Fibroblast of upper back skin (primary cell): ENCODE results near the gene SMIM21.
A peak's percentile ranks its signal among the peaks of the same experiment; 100 is the strongest.

Experiments used
- DNase-seq: peaks from one replicate; pipeline ENCODE4 v3.0.0-alpha.2; 2013

The SMIM21 gene

GRCh38 chr18:75427603-75428002 is at the start of gene SMIM21:
SMIM21 (minus strand) TSS chr18:75427703; CDS start chr18:75427563, 140 bp downstream.
- no peak for DNase-seq

DNA sequence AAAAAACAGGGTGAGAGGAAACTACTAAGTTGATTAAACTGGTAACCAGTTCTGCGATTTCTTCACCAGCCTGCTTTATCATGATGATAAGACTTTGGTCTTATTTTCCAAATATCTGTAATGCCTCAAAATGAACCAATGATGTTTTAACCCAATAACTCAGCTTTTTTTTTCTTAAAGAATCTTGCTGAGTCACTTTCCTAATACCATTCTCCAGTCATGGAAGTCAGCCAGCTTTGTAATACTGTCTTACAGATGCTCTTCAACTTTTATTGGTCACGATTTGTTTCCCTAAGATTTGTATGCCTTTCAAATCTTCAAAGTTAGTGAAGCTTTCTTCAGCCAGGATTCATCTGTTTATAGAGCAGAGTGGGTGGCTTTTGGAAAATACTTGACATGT is 47.7 kb upstream of the SMIM21 start:
- peak; percentile 96 for DNase-seq

DNA sequence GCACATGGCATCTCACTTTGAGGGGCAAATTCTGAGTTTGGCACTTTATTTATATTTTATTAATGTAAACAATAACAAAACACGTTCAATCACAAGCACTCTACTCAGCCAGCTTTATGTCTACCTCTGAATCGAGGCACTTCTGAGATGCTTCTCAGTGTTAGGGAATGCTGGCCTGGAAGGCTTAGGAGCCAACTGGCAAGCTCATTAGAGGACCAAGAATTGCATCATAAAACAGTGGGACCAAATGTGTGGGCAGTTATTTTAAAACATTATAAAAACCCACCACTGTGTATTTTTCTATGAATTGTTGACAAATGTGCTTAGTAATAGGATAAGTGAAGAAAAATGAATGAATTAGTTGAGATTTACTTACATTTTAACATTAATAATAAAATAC is 46.8 kb upstream of the SMIM21 start:
- DNase-seq, result no peak

- DNase-seq, result no peak
Measured at GRCh38 chr18:75473316-75473715, 45.8 kb upstream of the SMIM21 start.

- DNase-seq, result no peak
Measured at GRCh38 chr18:75472906-75473305, 45.4 kb upstream of the SMIM21 start.

DNA sequence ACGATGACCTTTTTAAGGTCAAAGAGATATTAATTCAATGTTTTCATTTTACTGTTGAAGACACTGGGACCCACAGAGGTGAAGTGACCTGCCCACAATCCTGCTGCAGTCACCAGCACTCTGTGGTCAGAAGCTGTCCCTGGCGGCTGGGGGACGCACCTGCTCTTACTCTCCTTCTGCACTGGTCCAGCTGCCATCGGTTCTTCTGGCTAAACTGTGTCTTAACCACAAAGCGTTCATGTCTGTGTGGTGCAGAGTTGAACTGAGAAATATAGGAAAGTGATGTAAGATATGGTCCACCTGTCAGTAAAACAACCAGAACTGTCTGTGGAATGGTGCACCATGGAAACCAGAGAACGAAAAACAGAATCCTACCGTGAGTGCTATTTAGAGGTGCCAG is 44.9 kb upstream of the SMIM21 start:
- no peak for DNase-seq

GRCh38 chr18:75471850-75472249 is 44.3 kb upstream of the SMIM21 start:
- DNase-seq, result no peak

DNA sequence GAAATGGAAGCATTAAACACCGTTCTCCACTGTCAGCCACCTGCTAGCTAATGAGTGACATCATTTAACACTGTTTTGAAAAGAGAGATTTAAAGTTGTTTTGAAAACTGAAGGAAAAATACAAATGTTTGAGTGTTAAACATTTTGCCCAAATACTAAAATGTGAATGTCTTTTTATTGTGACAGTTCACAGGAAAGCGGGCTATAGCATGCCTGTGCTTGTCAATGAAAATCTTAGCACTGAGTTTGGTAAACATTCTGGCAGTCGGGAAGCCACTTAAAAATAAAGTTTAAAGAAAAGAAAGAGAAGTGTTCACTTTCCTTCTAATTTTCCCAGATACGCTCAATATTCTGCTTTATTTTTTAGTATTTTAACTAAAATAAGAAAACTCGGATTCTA is 40.3 kb upstream of the SMIM21 start:
- no peak for DNase-seq

- DNase-seq, result no peak
Measured at GRCh38 chr18:75467281-75467795, 39.8 kb upstream of the SMIM21 start.

- no peak for DNase-seq
Measured at GRCh38 chr18:75464356-75464755, 36.9 kb upstream of the SMIM21 start.

GRCh38 chr18:75462178-75462832 is 34.8 kb upstream of the SMIM21 start:
- DNase-seq, result no peak

DNA sequence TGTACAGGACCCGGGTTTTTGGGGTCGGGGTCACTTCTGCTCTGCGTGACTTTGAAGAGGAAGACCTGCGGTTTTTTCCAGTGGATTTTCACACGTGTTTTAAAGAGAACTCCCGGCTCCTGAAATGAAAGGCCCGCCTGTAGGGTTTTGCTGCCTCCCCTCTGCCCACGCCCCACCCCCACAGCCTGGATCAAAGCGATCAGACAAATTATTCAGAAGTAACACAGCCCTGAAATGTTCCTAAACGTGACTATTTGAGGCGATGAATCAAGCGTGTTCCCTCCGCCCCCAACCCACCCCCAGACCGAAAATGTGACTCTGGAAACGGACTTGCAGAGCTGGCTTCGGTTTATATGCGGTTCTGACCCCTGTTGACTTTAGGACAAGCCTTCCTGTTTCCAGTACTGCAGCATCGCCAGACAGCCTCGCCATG is 28.7 kb upstream of the SMIM21 start:
- no peak for DNase-seq

GRCh38 chr18:75455249-75456198 is 28.0 kb upstream of the SMIM21 start:
- peak; percentile 25 for DNase-seq

GRCh38 chr18:75454022-75454795 is 26.7 kb upstream of the SMIM21 start:
- no peak for DNase-seq

GRCh38 chr18:75450906-75451305 is 23.4 kb upstream of the SMIM21 start:
- DNase-seq, result no peak

- DNase-seq, result peak; percentile 71
Measured at GRCh38 chr18:75441896-75442295, 14.4 kb upstream of the SMIM21 start.

DNA sequence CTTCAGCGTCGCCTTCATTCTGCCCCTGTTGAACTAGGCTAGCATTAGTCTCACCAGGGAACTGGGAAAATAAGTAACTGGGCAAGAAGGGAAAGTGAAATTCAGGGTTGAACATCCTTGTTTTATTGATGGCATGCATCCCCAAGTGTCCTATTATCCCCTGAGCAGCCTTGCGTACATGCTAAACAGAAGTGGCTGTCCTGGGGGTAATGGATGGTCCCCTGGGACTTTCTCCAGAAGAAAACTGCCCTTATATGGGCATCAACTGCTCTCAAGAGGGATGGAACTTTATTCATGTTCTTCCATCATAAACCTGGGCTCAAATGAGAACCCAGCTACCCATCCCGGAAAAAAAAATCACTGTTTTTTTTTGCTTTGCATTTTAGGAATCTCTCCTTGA is 11.8 kb upstream of the SMIM21 start:
- no peak for DNase-seq

GRCh38 chr18:75438891-75439290 is 11.4 kb upstream of the SMIM21 start:
- peak; percentile 78 for DNase-seq

GRCh38 chr18:75437979-75438378 is 10.5 kb upstream of the SMIM21 start:
- no peak for DNase-seq

DNA sequence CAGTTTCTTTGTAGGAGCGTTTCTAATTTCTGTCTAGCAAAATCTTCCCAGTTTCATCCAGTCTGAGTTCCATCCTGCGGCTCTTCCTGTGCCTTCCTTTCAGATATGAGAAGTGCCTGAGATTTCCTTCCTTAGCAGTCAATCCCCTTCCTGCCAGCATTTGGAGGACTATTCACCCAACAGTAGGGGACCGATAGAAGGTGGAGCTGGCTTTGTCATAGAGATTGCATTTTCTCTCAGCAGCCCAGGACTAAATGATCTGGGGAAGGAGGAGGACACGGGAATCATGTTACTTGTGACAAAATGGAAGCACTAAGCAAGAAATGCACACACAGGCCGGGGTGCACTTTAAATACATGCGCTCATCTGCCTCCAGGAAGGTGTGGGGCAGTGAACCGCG is 5.6 kb upstream of the SMIM21 start:
- no peak for DNase-seq

- DNase-seq, result no peak
Measured at GRCh38 chr18:75429975-75430374, 2.5 kb upstream of the SMIM21 start.

DNA sequence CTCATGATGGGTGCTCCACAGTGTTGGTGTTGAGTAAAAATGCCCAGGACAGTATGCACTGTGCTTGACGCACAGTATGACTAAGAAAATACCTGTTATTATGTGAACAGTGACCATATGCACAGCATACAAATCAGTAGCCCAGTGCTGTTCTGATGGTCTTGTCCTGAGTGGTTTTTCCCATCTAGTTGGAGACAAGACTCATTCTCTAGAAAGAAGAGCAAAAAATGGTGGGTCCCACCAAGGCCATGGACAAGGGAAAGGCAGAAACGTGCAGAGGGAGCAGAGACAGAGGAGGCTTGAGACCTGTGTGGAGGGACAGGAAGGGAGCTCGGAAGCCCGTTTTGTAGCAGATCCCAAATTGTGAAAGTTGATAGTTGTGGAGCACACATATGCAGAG is 987 bp upstream of the SMIM21 start:
- no peak for DNase-seq

GRCh38 chr18:75422341-75422910 is 5.1 kb downstream of the SMIM21 start:
- DNase-seq, result peak; percentile 60
